Cardiac fibroblast (primary cell): ENCODE measurements around the gene DENND4C.
A peak's percentile ranks its signal among the peaks of the same experiment; 100 is the strongest.
"Not testable (repeated sequence)": the region's sequence is repeated elsewhere in the genome, so short reads cannot be mapped to it uniquely, and the experiment has no call there.

Experiments used
- DNase-seq, 2 donors: peaks; one replicate each; pipeline versions ENCODE4 v3.0.0 to v3.0.0-alpha.2; 2010; ENCODE audit warnings: low read depth in 2 of 2
- H3K4me3 ChIP-seq, 2 donors: replicated peaks in 1 of 2; 1 replicate in 1 of 2; 2 replicates in 1 of 2; pipeline ENCODE4 v1.5.1; 2011; ENCODE audit warnings: low read depth in 2 of 2, low read length in 2 of 2, mild to moderate bottlenecking in 2 of 2, moderate library complexity in 1 of 2
- TF ChIP-seq, protein P1 (sequence below): IDR thresholded peaks from one replicate; pipeline ENCODE4 v1.5.1; 2011; ENCODE audit warnings: low read depth, mild to moderate bottlenecking, low read length, inconsistent platforms

The DENND4C gene

DNA sequence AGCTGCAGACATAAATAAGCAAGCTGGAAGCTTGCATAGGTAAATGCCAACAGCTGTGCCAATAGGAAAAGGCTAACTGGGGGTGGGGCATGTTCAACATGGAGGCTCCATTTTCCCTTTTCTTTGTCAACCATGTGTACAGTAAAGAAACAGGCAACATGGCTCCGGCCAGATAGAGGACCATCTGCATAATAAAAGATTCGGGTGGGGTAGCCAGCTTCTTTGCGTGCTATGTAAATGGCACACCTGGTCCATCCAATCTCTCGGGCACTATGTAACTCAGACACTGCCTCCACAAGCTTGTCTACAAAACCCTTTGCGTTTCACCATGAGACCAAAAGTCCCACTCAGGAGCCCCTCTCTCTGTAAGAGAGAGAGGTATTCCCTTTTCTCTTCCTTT, 41.7 kb upstream of the DENND4C start:
- DNase-seq: no peak
- H3K4me3 ChIP-seq: no peak overlapping the region
- TF ChIP-seq, protein P1, sequence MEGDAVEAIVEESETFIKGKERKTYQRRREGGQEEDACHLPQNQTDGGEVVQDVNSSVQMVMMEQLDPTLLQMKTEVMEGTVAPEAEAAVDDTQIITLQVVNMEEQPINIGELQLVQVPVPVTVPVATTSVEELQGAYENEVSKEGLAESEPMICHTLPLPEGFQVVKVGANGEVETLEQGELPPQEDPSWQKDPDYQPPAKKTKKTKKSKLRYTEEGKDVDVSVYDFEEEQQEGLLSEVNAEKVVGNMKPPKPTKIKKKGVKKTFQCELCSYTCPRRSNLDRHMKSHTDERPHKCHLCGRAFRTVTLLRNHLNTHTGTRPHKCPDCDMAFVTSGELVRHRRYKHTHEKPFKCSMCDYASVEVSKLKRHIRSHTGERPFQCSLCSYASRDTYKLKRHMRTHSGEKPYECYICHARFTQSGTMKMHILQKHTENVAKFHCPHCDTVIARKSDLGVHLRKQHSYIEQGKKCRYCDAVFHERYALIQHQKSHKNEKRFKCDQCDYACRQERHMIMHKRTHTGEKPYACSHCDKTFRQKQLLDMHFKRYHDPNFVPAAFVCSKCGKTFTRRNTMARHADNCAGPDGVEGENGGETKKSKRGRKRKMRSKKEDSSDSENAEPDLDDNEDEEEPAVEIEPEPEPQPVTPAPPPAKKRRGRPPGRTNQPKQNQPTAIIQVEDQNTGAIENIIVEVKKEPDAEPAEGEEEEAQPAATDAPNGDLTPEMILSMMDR: no peak

DNA sequence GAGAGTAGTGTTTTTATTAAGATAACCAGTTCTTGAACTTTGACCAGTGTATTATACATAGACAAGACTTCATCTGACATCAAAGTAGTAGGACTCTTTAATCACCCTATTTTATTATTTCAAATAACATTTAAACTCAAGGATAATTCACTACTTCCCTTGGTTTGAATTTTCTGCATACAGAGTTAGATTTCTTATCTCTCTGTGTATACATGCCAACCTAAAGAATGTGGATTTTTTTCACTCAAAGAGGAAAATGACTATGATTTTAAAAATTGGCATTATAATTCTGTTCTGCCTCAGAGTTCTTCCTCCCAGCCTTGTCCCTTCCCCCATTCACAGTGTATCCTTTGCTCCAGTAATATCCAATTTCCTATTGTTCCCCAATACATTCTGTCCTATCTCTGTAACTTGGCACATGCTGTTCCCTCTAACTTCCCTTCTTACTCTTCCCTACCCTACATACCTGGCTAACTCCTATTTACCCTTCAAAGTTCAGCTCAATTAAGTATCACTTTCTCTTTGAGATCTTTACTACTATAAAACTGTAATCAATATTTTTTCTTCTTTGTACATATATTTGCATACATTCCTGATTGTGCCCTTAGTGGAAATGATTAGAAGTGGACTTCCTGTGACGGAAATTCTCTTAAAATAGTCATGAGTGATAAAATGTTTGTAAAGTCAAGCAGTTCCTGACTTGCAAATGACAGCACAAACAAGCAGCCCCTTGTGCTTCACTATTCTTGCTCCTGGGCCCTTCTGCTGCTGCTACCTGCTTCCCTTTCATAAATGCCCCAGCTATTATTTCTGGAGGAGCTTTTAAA, 38.1 kb upstream of the DENND4C start:
- DNase-seq: no peak
- H3K4me3 ChIP-seq: no peak overlapping the region
- TF ChIP-seq, protein P1: no peak

DNA sequence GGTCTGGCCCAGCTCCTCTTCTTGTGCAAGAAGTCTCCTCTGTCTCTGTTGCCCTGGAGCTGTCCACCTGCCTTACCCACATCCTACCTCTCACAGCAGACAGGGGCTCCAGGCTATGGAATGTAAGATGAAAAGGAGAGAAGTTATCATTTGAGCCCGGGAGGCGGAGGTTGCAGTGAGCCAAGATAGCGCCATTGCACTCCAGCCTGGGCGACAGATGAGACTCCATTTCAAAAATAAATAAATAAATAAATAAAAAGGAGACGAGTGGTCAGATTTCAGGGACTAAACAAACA, 37.5 kb upstream of the DENND4C start:
- H3K4me3 ChIP-seq: no peak overlapping the region
- TF ChIP-seq, protein P1: no peak

DNA sequence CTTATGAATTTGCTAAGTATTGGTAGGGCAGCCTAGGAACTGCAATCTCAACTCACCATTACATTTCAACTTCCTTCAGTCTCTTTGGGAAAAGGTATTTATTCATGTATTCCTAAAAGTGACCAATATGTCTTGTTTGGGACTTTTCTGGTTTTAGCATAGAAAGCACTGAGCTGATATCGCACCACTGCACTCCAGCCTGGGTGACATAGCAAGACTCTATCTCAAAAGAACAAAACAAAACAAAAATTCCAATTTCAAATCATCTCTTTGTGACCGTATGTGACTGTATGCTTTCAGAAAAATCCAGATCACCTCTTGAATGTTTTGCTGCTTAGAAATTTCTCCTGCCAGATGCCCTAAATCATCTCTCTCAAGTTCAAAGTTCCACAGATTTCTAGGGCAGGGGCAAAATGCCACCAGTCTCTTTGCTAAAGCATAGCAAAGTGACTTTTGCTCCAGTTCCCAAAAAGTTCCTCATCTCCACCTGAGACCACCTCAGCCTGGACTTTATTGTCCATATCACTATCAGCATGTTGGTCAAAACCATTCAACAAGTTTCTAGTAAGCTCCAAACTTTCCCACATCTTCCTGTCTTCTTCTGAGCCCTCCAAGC, 37.0 kb upstream of the DENND4C start:
- DNase-seq, H3K4me3 ChIP-seq: not testable (repeated sequence)

More for the DNA sequence above, 37.5 kb upstream of the DENND4C start:
- DNase-seq: no peak

DNA sequence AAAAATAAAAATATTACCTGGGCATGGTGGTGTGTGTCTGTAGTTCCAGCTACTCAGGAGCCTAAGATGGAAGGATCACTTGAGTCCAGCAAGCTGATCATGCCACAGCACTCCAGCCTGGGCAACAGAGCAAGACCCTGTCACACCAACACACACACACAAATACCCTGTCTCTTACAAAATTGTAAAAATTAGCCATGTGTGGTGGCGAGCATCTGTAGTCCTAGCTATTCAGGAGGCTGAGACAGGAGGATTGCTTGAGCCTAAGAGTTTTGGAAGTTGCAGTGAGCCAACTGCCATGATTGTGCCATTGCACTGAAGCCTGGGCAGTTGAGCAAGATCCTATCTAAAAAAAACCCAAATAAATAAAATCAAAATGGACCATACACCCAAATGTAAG, 32.1 kb upstream of the DENND4C start:
- no peak for DNase-seq

DNA sequence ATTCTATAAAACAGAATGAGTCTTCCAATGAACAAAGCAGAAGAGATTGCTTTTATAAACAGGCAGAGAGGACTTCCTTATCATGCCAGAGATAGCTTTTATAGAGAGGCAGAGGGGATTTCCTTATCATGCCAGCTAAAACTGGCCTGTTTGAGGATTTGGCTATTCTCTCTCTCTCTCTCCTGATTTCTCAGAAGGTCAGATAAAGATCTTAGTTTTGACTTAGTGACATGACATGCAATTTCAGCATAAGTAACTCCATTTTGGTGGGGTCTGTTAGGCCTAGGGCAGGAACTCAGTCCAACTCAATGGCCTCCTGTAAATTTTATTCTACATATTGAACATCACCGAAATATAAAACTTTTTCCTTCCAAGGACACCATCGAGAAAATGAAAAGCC, 31.5 kb upstream of the DENND4C start:
- DNase-seq: no peak
- H3K4me3 ChIP-seq: no peak overlapping the region
- TF ChIP-seq, protein P1: no peak

More for the DNA sequence above, 32.1 kb upstream of the DENND4C start:
- TF ChIP-seq, protein P1: no peak
- no peak overlapping the region for H3K4me3 ChIP-seq

DNA sequence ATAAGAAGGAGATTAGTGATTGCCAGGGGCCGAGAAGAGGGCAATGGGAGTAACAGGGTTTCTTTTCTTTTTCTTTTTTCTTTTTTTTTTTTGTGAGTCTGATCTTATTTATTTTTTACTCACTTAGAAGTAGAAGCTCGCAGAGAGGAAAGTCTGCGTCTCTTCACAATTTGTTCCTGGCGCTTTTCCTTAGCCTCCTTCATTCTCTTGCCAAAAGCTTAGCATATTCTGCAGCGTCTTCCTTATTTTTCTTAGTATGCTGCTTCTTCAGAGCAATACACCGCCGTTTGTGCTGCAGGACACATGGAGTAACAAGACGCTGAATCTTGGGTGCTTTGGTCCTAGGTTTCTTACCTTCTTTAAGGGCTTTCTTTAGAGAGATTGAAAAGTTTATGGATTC, 30.3 kb upstream of the DENND4C start:
- peak in 1 of 2 donors; percentile 33 for DNase-seq
- TF ChIP-seq, protein P1: no peak
- no peak overlapping the region for H3K4me3 ChIP-seq
